Spleen (tissue), 11 donors: Measurements from ENCODE around the gene RASA3. TPM values are rescaled to one million over a fixed set of nuclear protein-coding genes. Genes with fewer than 3 reads are reported as not detected.
A peak's percentile ranks its signal among the peaks of the same experiment; 100 is the strongest.
"Not testable (repeated sequence)": the region's sequence is repeated elsewhere in the genome, so short reads cannot be mapped to it uniquely, and the experiment has no call there.

ENCODE experiments used
- DNase-seq: peaks from one replicate; pipeline ENCODE4 v3.0.0-alpha.2; 2020
- H3K27ac ChIP-seq, 8 donors: fragments of 200-600 bp; sonication (generic) in 7 of 8; 1 replicate in 4 of 8; 2 replicates in 4 of 8; pipeline versions ENCODE4 v1.5.0 to v1.8.0; 2016 to 2021; ENCODE audit warnings: inconsistent platforms in 4 of 8, mild to moderate bottlenecking in 4 of 8, moderate library complexity in 1 of 8
- H3K27me3 ChIP-seq, 7 donors: fragments of 200-600 bp; sonication (generic) in 6 of 7; replicated peaks in 1 of 7; 1 replicate in 4 of 7; 2 replicates in 3 of 7; pipeline versions ENCODE4 v1.5.0 to v1.8.0; 2016 to 2021; ENCODE audit warnings: inconsistent platforms in 3 of 7, mild to moderate bottlenecking in 1 of 7
- H3K36me3 ChIP-seq, 6 donors: fragments of 200-600 bp; sonication (generic) in 5 of 6; 1 replicate in 4 of 6; 2 replicates in 2 of 6; pipeline versions ENCODE4 v1.5.0 to v1.8.0; 2016 to 2021; ENCODE audit warnings: inconsistent platforms in 2 of 6
- H3K4me1 ChIP-seq, 6 donors: fragments of 200-600 bp; sonication (generic) in 5 of 6; 1 replicate in 3 of 6; 2 replicates in 3 of 6; pipeline versions ENCODE4 v1.5.0 to v1.8.0; 2016 to 2021; ENCODE audit warnings: inconsistent platforms in 3 of 6
- H3K4me3 ChIP-seq, 8 donors: fragments of 200-600 bp; sonication (generic) in 7 of 8; 1 replicate in 4 of 8; 2 replicates in 4 of 8; pipeline versions ENCODE4 v1.5.0 to v1.8.0; 2016 to 2021; ENCODE audit warnings: inconsistent platforms in 4 of 8, mild to moderate bottlenecking in 4 of 8, moderate library complexity in 2 of 8
- H3K9me3 ChIP-seq, 8 donors: fragments of 200-600 bp; sonication (generic) in 7 of 8; 1 replicate in 4 of 8; 2 replicates in 4 of 8; pipeline versions ENCODE4 v1.5.0 to v1.8.0; 2016 to 2021; ENCODE audit warnings: inconsistent platforms in 4 of 8
- POLR2A ChIP-seq, 3 donors: fragments of 450-650 bp; IDR thresholded peaks; one replicate each; pipeline ENCODE4 v1.5.1; 2017; ENCODE audit warnings: antibody characterized with exemption in 3 of 3, mild to moderate bottlenecking in 1 of 3
- POLR2AphosphoS5 ChIP-seq, 3 donors: sonication (generic); formaldehyde crosslinking; IDR thresholded peaks; one replicate each; pipeline ENCODE4 v1.5.1; 2017; ENCODE audit warnings: antibody characterized with exemption in 3 of 3
- WGBS, 5 donors: extraction: QIAGEN DNeasy Blood & Tissue Kit in 3 of 5; methylation state at CpG; one replicate each; pipeline versions ENCODE4 v1.1.5 to v1.1.7; 2013 to 2018; 5-methylcytosine and 5-hydroxymethylcytosine counted together
- intact Hi-C: fragments of 100-400 bp; cut with DNase I; formaldehyde crosslinking; loops from one replicate; pipeline ENCODE4 v1.15.0; 2023; ENCODE audit warnings: low total_unique reads
- polyA plus RNA-seq, 3 donors: library from polyadenylated mRNA; stranded (reverse); fragments of 200-250 nt; gene quantifications; one replicate each; pipeline ENCODE4 v1.2.1, GENCODE V29; 2013
- total RNA-seq, 7 donors: library from RNA; depleted of rRNA in 3 of 7; stranded (reverse); fragments of >200 nt in 3 of 7; fragmentation: NEBNext Ultra II Directional in 4 of 7; extraction: Animal tissue kit (Norgen Biotek cat#: 25700) in 4 of 7; gene quantifications; one replicate each; pipeline versions ENCODE4 v1.1.0 to v1.2.1, GENCODE V29; 2016 to 2021
- TF ChIP-seq, protein P1 (sequence below), 11 experiments: fragments of 200-600 bp in 7 of 11; fragments of 450-650 bp in 4 of 11; sonication (generic) in 4 of 11; IDR thresholded peaks in 8 of 11; conservative IDR thresholded peaks in 3 of 11; 1 replicate in 7 of 11; 2 replicates in 4 of 11; pipeline versions ENCODE4 v1.4.0 to v1.8.0; 2016 to 2021; ENCODE audit warnings: antibody characterized with exemption in 11 of 11, inconsistent platforms in 4 of 11, mild to moderate bottlenecking in 1 of 11
- donor health status: healthy with polysubstance abuse.
- donor health status: DM: no; HTN: no; CAD: no; lungs with moderate emphysema.
- donor health status: DM: no; HTN: no; CAD: no.
- donor health status: Bipolar disorder and iron deficiency.
- donor health status: healthy.
- donor health status: DM: no; HTN: no; CAD: no.
- donor health status: DM: yes; HTN: yes; CAD: no.

Gene RASA3
- total and polyA plus RNA-seq, 10 donors: 11.7 to 52.8 (median 47.7) TPM

DNA sequence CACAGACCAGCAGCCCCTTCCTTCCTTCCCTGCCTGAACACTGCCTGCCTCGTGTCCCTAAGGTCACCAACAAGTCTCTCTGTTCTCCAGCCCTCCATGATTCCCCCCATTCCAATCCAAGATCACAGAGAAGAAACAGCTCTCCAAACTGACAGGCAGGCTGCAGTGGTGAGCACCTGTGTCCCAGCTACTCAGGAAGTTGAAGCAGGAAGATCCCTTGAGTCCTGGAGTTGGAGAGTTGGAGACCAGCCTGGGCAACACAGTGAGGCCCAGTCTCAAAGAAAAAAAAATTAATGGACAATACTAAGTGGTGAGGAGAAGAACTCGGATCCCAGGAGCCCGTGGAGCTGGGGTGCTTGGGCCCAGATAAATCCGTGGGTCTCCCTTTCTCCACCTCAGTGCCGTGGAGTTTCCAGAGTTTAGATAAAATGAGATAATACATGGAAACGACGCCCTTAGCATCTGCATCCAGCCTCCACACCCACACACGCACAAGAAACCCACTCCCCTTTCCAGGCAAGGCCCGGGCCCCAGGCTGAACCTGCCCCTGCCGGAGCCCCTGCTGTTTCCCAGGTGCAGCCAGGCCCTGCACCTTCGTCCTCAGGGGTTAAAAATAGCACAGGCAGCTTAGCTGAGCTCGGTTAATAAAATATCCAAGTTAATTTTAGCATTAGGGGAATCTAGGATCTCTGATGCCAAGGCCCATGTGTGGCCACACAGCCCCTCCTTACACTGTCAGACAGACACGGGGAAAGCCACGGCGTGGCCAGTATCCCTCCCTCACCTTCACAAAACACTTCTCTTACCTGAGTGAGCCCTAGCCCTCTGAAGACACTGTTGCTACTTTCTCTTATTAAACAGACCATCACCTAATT is 4.7 kb downstream of the RASA3 start:
- WGBS, 5 donors: 72 to 81% (median 80%) methylated on average over 15 of the region's 15 CpGs
- Histone ChIP-seq H3K4me3 (peak overlapping the region in 4 of 8 donors; percentile 25 to 97 (median 64)), H3K4me1 (peaks cover 59 to 93% (median 81%) of the 10 kb centered on the region in 6 donors), H3K27ac (peak overlapping the region; percentile 67 to 91 (median 86)), H3K36me3 (peaks cover 0 to 5% (median 0%) of the 10 kb centered on the region in 6 donors), H3K27me3 (no peaks in the 10 kb centered on the region), H3K9me3 (no peaks in the 10 kb centered on the region)
- DNase-seq: no peak
- intact Hi-C loops: no loop called here
- no peak for TF ChIP-seq POLR2AphosphoS5 (IDR thresholded peaks at IDR 0.05)
- TF ChIP-seq, protein P1, sequence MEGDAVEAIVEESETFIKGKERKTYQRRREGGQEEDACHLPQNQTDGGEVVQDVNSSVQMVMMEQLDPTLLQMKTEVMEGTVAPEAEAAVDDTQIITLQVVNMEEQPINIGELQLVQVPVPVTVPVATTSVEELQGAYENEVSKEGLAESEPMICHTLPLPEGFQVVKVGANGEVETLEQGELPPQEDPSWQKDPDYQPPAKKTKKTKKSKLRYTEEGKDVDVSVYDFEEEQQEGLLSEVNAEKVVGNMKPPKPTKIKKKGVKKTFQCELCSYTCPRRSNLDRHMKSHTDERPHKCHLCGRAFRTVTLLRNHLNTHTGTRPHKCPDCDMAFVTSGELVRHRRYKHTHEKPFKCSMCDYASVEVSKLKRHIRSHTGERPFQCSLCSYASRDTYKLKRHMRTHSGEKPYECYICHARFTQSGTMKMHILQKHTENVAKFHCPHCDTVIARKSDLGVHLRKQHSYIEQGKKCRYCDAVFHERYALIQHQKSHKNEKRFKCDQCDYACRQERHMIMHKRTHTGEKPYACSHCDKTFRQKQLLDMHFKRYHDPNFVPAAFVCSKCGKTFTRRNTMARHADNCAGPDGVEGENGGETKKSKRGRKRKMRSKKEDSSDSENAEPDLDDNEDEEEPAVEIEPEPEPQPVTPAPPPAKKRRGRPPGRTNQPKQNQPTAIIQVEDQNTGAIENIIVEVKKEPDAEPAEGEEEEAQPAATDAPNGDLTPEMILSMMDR (IDR thresholded peaks at IDR 0.05 in 8 of 11, conservative IDR thresholded peaks at IDR 0.05 in 3 of 11): no peak
- no peak for TF ChIP-seq POLR2A (IDR thresholded peaks at IDR 0.05)

DNA sequence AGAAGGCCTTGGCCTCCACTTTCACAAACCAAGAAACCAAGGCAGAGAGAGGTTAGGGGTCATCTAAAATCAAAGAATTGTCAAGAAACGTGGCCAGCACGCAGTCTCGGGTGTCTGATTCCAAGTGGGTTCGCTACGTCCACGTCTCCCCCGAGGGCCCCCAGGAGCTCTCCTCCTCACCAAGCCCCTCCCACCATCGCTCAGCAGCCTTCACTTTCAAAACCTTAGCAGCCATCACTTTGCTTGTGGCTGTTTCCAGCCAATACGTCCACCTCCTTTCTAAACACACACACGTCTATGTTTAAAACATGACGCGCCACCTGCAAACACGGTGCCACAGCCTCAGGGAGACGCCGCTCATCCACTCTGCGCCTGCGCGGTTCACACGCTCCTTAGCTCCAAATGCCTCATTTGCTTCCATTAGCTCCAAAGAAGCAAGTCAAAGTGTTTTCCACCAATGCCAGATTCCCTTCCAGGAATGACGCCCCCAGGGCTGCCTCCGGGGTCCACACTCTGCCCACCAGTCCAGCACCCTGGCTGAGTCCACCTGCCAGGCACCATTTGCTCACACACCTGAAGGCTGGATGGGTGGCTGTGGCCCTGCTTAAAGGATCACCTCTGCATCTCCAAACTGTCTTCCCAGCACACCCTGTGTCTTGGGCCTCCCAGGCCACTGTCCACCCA is 5.5 kb downstream of the RASA3 start:
- no peak overlapping the region for H3K4me3 ChIP-seq
- peak overlapping the region in 4 of 8 donors; percentile 15 to 91 (median 90) for H3K27ac ChIP-seq
- H3K36me3 ChIP-seq: peaks cover 0 to 5% (median 0%) of the 10 kb centered on the region in 6 donors
- no peaks in the 10 kb centered on the region for H3K9me3 ChIP-seq
- intact Hi-C loops: no loop called here
- no peaks in the 10 kb centered on the region for H3K27me3 ChIP-seq
- peak in 1 of 3 donors; percentile 11 for TF ChIP-seq POLR2AphosphoS5 (IDR thresholded peaks at IDR 0.05)
- TF ChIP-seq POLR2A (IDR thresholded peaks at IDR 0.05): no peak
- no peak for DNase-seq
- peaks cover 60 to 97% (median 88%) of the 10 kb centered on the region in 6 donors for H3K4me1 ChIP-seq
- WGBS, 5 donors: 83 to 92% (median 88%) methylated on average over 21 of the region's 21 CpGs

DNA sequence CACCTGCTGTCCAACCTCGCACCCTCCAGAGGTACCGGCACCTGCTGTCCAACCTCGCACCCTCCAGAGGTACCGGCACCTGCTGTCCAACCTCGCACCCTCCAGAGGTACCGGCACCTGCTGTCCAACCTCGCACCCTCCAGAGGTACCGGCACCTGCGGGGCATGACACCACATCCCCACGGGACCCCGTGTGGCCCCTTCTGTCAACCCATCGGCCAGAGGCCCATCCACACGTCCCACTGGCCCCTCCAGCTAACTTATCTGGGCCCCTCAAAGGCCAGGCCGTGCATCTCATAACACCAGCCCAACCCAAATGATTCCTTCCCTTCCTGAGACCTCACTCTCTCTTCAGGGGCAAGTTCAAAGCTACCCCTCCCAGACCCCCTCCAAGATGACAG is 6.3 kb downstream of the RASA3 start:
- Histone ChIP-seq H3K4me1 (peaks cover 63 to 97% (median 95%) of the 10 kb centered on the region in 6 donors), H3K27ac (peak overlapping the region in 4 of 8 donors; percentile 15 to 91 (median 90))
- H3K4me3 ChIP-seq, H3K36me3 ChIP-seq, H3K9me3 ChIP-seq, DNase-seq, H3K27me3 ChIP-seq, intact Hi-C loops: not testable (repeated sequence)
- WGBS, 5 donors: 90 to 97% (median 94%) methylated on average over 10 to 14 of the region's 14 CpGs

DNA sequence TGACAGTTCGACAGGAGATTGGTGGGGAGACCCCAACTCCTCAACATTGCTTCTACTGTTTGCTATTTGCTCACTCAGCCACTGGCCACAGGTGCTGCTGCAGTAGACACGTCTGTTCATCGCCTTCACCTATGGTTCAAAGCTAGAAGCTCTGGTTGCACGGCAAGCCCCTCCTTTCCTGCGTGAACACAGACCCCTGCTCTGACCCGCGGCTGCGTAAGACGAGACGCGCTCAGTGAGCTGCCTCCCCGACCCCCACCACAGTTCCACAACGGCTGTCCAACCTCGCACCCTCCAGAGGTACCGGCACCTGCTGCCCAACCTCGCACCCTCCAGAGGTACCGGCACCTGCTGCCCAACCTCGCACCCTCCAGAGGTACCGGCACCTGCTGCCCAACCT is 6.8 kb downstream of the RASA3 start:
- intact Hi-C loops: no loop called here
- Histone ChIP-seq H3K36me3 (peaks cover 0 to 5% (median 0%) of the 10 kb centered on the region in 6 donors), H3K27ac (peak overlapping the region in 3 of 8 donors; percentile 6 to 60 (median 46)), H3K27me3 (no peaks in the 10 kb centered on the region), H3K4me3 (no peak overlapping the region), H3K4me1 (peaks cover 64 to 97% (median 96%) of the 10 kb centered on the region in 6 donors), H3K9me3 (no peaks in the 10 kb centered on the region)
- TF ChIP-seq POLR2AphosphoS5 (IDR thresholded peaks at IDR 0.05): no peak
- no peak for DNase-seq
- 90 to 97% (median 95%) methylated on average over 17 to 19 of the region's 19 CpGs for WGBS, 5 donors

DNA sequence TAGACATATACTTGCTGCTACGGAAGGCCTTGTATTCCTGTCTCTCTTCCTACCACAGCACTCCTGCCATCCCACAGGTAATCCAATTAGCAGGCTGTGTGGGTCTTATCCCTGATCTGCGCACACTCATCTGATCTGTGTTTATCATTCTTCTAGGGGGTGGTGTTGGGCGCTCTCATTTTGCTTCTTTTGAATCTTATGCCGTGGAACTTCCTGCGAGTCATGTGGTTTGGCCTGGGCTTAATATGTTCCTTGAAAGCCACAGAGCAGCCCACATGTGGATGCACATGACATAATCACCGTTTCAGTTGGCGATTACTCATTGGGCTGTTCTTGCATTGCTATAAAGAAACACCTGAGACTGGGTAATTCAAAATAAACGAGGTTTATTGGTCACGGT is 7.5 kb downstream of the RASA3 start:
- 40 to 62% (median 45%) methylated on average over 9 of the region's 9 CpGs for WGBS, 5 donors
- intact Hi-C loops: no loop called here

More for the DNA sequence above, 7.5 kb downstream of the RASA3 start:
- H3K36me3 ChIP-seq: peaks cover 0 to 5% (median 0%) of the 10 kb centered on the region in 6 donors
- H3K27ac ChIP-seq: peak overlapping the region in 3 of 8 donors; percentile 10 to 60 (median 49)
- no peaks in the 10 kb centered on the region for H3K9me3 ChIP-seq
- peaks cover 57 to 93% (median 91%) of the 10 kb centered on the region in 6 donors for H3K4me1 ChIP-seq
- DNase-seq: no peak
- TF ChIP-seq POLR2AphosphoS5 (IDR thresholded peaks at IDR 0.05): no peak
- TF ChIP-seq, protein P1 (IDR thresholded peaks at IDR 0.05 in 8 of 11, conservative IDR thresholded peaks at IDR 0.05 in 3 of 11): no peak
- TF ChIP-seq POLR2A (IDR thresholded peaks at IDR 0.05): no peak
- no peaks in the 10 kb centered on the region for H3K27me3 ChIP-seq
- no peak overlapping the region for H3K4me3 ChIP-seq
